Neural cell (in vitro differentiated cells): ENCODE data around the gene KCNJ6. TPM values are rescaled to one million over a fixed set of nuclear protein-coding genes. Genes with fewer than 3 reads are reported as not detected.

Source experiments
- H2AFZ ChIP-seq: fragments of 200-600, 300-800 bp; sonication (generic), shearing (Covaris generic); 2 replicates; pipeline ENCODE4 v1.6.0; 2014; ENCODE audit warnings: low read depth, mild to moderate bottlenecking, antibody characterized with exemption, low read length, moderate library complexity
- H3F3A ChIP-seq: fragments of 200-600 bp; shearing (Covaris generic); 2 replicates; pipeline ENCODE4 v1.6.1; 2016; ENCODE audit warnings: mild to moderate bottlenecking, moderate library complexity, mixed read lengths, antibody characterized with exemption, low read length; ENCODE audit not compliant: insufficient read depth, poor library complexity, severe bottlenecking
- H3K27ac ChIP-seq: fragments of 200-600, 300-800 bp; sonication (generic), shearing (Covaris generic); 2 replicates; pipeline ENCODE4 v1.5.1; 2014; ENCODE audit warnings: mild to moderate bottlenecking, low read length, moderate library complexity
- H3K27me3 ChIP-seq: fragments of 300-800, 200-600 bp; sonication (generic), shearing (Covaris generic); 2 replicates; pipeline ENCODE4 v1.6.0; 2014; ENCODE audit warnings: mild to moderate bottlenecking, low read depth, low read length, moderate library complexity; ENCODE audit not compliant: insufficient read depth
- H3K36me3 ChIP-seq: fragments of 300-800, 200-600 bp; sonication (generic), shearing (Covaris generic); 2 replicates; pipeline ENCODE4 v1.5.1; 2014; ENCODE audit warnings: mild to moderate bottlenecking, antibody characterized with exemption, low read length, moderate library complexity; ENCODE audit not compliant: insufficient read depth
- H3K4me2 ChIP-seq: fragments of 300-800, 200-600 bp; sonication (generic), shearing (Covaris generic); 2 replicates; pipeline ENCODE4 v1.6.0; 2014; ENCODE audit warnings: mild to moderate bottlenecking, low read length
- H3K4me3 ChIP-seq: fragments of 300-800, 200-600 bp; sonication (generic), shearing (Covaris generic); 2 replicates; pipeline ENCODE4 v1.5.1; 2014; ENCODE audit warnings: mild to moderate bottlenecking, low read length, moderate library complexity
- H3K79me2 ChIP-seq: fragments of 200-600 bp; shearing (Covaris generic); replicated peaks from 2 replicates; pipeline ENCODE4 v1.6.0; 2014; ENCODE audit warnings: mild to moderate bottlenecking, low read length, moderate library complexity; ENCODE audit not compliant: insufficient read depth
- H3K9ac ChIP-seq: fragments of 300-800, 200-600 bp; sonication (generic), shearing (Covaris generic); 2 replicates; pipeline ENCODE4 v1.6.1; 2016; ENCODE audit warnings: mild to moderate bottlenecking, low read length, mixed read lengths
- H3K9me2 ChIP-seq: fragments of 200-600 bp; shearing (Covaris generic); 2 replicates; pipeline ENCODE4 v1.6.1; 2016; ENCODE audit warnings: mild to moderate bottlenecking, low read length, mixed read lengths; ENCODE audit not compliant: insufficient read depth
- H3K9me3 ChIP-seq: fragments of 200-600, 300-800 bp; sonication (generic), shearing (Covaris generic); 2 replicates; pipeline ENCODE4 v1.6.1; 2016; ENCODE audit warnings: mild to moderate bottlenecking, mixed run types, low read length, moderate library complexity, mixed read lengths
- H4K20me1 ChIP-seq: fragments of 200-600 bp; shearing (Covaris generic); 2 replicates; pipeline ENCODE4 v1.6.1; 2016; ENCODE audit warnings: mild to moderate bottlenecking, mixed run types; ENCODE audit not compliant: insufficient read depth
- EP300 ChIP-seq: fragments of 450-650 bp; conservative IDR thresholded peaks from 2 replicates; pipeline ENCODE4 v1.6.1; 2014; ENCODE audit warnings: antibody characterized with exemption, mild to moderate bottlenecking, moderate library complexity; ENCODE audit not compliant: poor library complexity, severe bottlenecking
- EZH2 ChIP-seq: fragments of 200-600, 300-800 bp; shearing (Covaris generic), sonication (generic); IDR thresholded peaks from 2 replicates; pipeline ENCODE4 v1.6.1; 2014; ENCODE audit warnings: antibody characterized with exemption, low read length, borderline replicate concordance, mild to moderate bottlenecking; ENCODE audit not compliant: insufficient read depth, poor library complexity, severe bottlenecking
- MXI1 ChIP-seq: fragments of 450-650 bp; conservative IDR thresholded peaks from 2 replicates; pipeline ENCODE4 v1.6.1; 2014; ENCODE audit warnings: antibody characterized with exemption, mild to moderate bottlenecking; ENCODE audit not compliant: poor library complexity, severe bottlenecking
- POLR2AphosphoS5 ChIP-seq: IDR thresholded peaks from 2 replicates; pipeline ENCODE4 v1.6.1; 2012
- RAD21 ChIP-seq: fragments of 450-650 bp; conservative IDR thresholded peaks from 2 replicates; pipeline ENCODE4 v1.6.1; 2014; ENCODE audit warnings: antibody characterized with exemption, mild to moderate bottlenecking, moderate library complexity
- SMC3 ChIP-seq: fragments of 450-650 bp; conservative IDR thresholded peaks from 2 replicates; pipeline ENCODE4 v1.6.1; 2014; ENCODE audit warnings: antibody characterized with exemption, mild to moderate bottlenecking, moderate library complexity; ENCODE audit not compliant: poor library complexity
- TAF1 ChIP-seq: IDR thresholded peaks from 2 replicates; pipeline ENCODE4 v1.6.1; 2012; ENCODE audit warnings: low read depth
- polyA plus RNA-seq: library from polyadenylated mRNA; depleted of rRNA; stranded (reverse); fragments of >200 nt; gene quantifications from 2 replicates; pipeline ENCODE4 v1.2.3, GENCODE V29; 2014
- TF ChIP-seq, protein P1 (sequence below): fragments of 450-650 bp; IDR thresholded peaks from 2 replicates; pipeline ENCODE4 v1.5.1; 2014; ENCODE audit warnings: antibody characterized with exemption, mild to moderate bottlenecking, moderate library complexity; ENCODE audit not compliant: poor library complexity, severe bottlenecking
- TF ChIP-seq, protein P2 (sequence below): IDR thresholded peaks from 2 replicates; pipeline ENCODE4 v1.6.1; 2012; ENCODE audit warnings: borderline replicate concordance

KCNJ6 gene
- polyA plus RNA-seq, 1 donor from 2014 or later, result 1.7 TPM

DNA sequence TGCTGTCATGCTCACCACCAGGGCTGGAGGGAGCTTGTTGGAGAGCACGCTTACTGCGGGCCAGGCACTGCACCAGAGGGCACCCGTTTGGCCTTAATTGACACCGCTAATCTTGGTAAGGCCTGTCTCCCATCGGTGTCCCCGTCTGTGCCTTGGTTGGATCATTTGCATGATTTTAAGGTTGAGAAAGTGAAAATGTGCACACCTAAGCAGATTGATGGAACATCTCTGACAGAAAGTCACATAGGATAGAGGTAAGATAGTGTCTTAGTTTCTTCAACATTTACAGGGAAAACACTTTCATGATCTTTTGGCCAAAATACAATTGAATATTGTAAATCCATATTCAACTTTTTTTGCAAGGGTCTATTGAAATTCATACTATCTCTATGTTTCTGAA is 255.5 kb downstream of the KCNJ6 start:
- H3K36me3 ChIP-seq, result no peaks in the 10 kb centered on the region
- TF ChIP-seq RAD21, result no peak
- TF ChIP-seq, protein P1, sequence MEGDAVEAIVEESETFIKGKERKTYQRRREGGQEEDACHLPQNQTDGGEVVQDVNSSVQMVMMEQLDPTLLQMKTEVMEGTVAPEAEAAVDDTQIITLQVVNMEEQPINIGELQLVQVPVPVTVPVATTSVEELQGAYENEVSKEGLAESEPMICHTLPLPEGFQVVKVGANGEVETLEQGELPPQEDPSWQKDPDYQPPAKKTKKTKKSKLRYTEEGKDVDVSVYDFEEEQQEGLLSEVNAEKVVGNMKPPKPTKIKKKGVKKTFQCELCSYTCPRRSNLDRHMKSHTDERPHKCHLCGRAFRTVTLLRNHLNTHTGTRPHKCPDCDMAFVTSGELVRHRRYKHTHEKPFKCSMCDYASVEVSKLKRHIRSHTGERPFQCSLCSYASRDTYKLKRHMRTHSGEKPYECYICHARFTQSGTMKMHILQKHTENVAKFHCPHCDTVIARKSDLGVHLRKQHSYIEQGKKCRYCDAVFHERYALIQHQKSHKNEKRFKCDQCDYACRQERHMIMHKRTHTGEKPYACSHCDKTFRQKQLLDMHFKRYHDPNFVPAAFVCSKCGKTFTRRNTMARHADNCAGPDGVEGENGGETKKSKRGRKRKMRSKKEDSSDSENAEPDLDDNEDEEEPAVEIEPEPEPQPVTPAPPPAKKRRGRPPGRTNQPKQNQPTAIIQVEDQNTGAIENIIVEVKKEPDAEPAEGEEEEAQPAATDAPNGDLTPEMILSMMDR, result no peak
- TF ChIP-seq SMC3, result no peak
- no peak for TF ChIP-seq EZH2
- TF ChIP-seq POLR2AphosphoS5, result no peak
- TF ChIP-seq MXI1, result no peak
- no peak overlapping the region for H3K27ac ChIP-seq
- no peaks in the 10 kb centered on the region for H3K9me3 ChIP-seq
- H3F3A ChIP-seq, result no peaks in the 10 kb centered on the region
- no peaks in the 10 kb centered on the region for H3K9me2 ChIP-seq
- H4K20me1 ChIP-seq, result no peaks in the 10 kb centered on the region
- no peak overlapping the region for H2AFZ ChIP-seq
- no peak overlapping the region for H3K4me2 ChIP-seq
- H3K4me3 ChIP-seq, result no peak overlapping the region
- no peaks in the 10 kb centered on the region for H3K79me2 ChIP-seq
- no peaks in the 10 kb centered on the region for H3K27me3 ChIP-seq
- H3K9ac ChIP-seq, result no peak overlapping the region

DNA sequence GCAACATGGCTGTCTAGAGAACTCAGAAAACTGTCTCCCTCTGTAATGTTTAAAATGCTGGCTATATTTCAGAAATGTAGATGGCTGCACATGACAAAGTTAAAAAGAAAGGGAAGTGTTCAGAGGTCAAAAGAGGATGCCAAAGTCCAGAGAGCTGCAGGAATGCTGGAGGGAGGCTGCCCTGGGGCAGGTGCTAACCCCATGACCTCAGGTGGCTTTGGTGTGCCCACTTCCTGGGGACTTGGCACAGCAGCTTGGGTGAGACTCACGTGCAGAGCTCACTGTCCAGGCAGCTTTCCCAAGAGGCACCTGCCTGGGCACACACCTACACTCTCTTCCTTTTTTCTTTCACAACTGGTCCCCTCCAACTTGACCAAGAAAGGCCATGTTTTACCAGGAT is 256.4 kb downstream of the KCNJ6 start:
- H3K4me3 ChIP-seq, result no peak overlapping the region
- H4K20me1 ChIP-seq, result no peaks in the 10 kb centered on the region
- no peak overlapping the region for H3K4me2 ChIP-seq
- no peaks in the 10 kb centered on the region for H3K9me3 ChIP-seq
- TF ChIP-seq, protein P2, sequence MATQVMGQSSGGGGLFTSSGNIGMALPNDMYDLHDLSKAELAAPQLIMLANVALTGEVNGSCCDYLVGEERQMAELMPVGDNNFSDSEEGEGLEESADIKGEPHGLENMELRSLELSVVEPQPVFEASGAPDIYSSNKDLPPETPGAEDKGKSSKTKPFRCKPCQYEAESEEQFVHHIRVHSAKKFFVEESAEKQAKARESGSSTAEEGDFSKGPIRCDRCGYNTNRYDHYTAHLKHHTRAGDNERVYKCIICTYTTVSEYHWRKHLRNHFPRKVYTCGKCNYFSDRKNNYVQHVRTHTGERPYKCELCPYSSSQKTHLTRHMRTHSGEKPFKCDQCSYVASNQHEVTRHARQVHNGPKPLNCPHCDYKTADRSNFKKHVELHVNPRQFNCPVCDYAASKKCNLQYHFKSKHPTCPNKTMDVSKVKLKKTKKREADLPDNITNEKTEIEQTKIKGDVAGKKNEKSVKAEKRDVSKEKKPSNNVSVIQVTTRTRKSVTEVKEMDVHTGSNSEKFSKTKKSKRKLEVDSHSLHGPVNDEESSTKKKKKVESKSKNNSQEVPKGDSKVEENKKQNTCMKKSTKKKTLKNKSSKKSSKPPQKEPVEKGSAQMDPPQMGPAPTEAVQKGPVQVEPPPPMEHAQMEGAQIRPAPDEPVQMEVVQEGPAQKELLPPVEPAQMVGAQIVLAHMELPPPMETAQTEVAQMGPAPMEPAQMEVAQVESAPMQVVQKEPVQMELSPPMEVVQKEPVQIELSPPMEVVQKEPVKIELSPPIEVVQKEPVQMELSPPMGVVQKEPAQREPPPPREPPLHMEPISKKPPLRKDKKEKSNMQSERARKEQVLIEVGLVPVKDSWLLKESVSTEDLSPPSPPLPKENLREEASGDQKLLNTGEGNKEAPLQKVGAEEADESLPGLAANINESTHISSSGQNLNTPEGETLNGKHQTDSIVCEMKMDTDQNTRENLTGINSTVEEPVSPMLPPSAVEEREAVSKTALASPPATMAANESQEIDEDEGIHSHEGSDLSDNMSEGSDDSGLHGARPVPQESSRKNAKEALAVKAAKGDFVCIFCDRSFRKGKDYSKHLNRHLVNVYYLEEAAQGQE, result no peak
- TF ChIP-seq POLR2AphosphoS5 (no peak), EZH2 (no peak), SMC3 (no peak), TAF1 (no peak), MXI1 (no peak), EP300 (no peak), RAD21 (no peak)
- TF ChIP-seq, protein P1, result no peak
- no peak overlapping the region for H3K9ac ChIP-seq
- H3F3A ChIP-seq, result no peaks in the 10 kb centered on the region
- no peak overlapping the region for H3K27ac ChIP-seq
- no peak overlapping the region for H2AFZ ChIP-seq
- no peaks in the 10 kb centered on the region for H3K27me3 ChIP-seq
- H3K9me2 ChIP-seq, result no peaks in the 10 kb centered on the region
- no peaks in the 10 kb centered on the region for H3K79me2 ChIP-seq
- H3K36me3 ChIP-seq, result no peaks in the 10 kb centered on the region
